Endothelial cell of umbilical vein (primary cell): ENCODE results near the gene OR2Y1. TPM values are rescaled to one million over a fixed set of nuclear protein-coding genes. Genes with fewer than 3 reads are reported as not detected.
"Not testable (repeated sequence)": the region's sequence is repeated elsewhere in the genome, so short reads cannot be mapped to it uniquely, and the experiment has no call there.

Experiments
- BruUV-seq: library from RNA; stranded (reverse); fragments of 400-500 nt; replicated peaks from 2 replicates; lab custom pipeline; 2021; lab: Mats Ljungman, UMichigan
- CTCF ChIA-PET: fragments of 300-600, 350-600 bp; sonication (Branson Sonifier 250); formaldehyde crosslinking; loops from one replicate; lab custom pipeline; 2021; ENCODE audit warnings: antibody characterized with exemption, inconsistent platforms; lab: Charles Lee
- POLR2A ChIA-PET: fragments of 300-600, 350-600 bp; sonication (Branson Sonifier 250); formaldehyde crosslinking; loops from one replicate; lab custom pipeline; 2021; ENCODE audit warnings: antibody characterized with exemption, inconsistent platforms; lab: Charles Lee
- DNase-seq: peaks from one replicate; pipeline ENCODE4 v3.0.0-alpha.2; 2011; ENCODE audit warnings: low read depth, low spot score
- FAIRE-seq: peaks from 2 replicates; lab custom pipeline; 2011; peaks lifted over from hg19 to GRCh38; lab: Jason Lieb, UNC
- H2AFZ ChIP-seq: 2 replicates; pipeline ENCODE4 v1.6.0; 2012; ENCODE audit warnings: low read depth, low read length, control low read depth, inconsistent platforms
- H3K27ac ChIP-seq: 2 replicates; pipeline ENCODE4 v1.5.1; 2011; ENCODE audit warnings: low read depth, mild to moderate bottlenecking, control low read depth, low read length, moderate library complexity; ENCODE audit not compliant: insufficient read depth
- H3K27me3 ChIP-seq, 2 experiments: 2 replicates each; pipeline versions ENCODE4 v1.6.0 to v1.6.1; 2011; ENCODE audit warnings: low read length in 2 of 2, mixed read lengths in 1 of 2; ENCODE audit not compliant: control insufficient read depth in 2 of 2, insufficient read depth in 2 of 2
- H3K36me3 ChIP-seq, 2 experiments: 2 replicates in 1 of 2; 3 replicates in 1 of 2; pipeline ENCODE4 v1.5.1; 2011; ENCODE audit warnings: low read length in 2 of 2, mild to moderate bottlenecking in 1 of 2, moderate library complexity in 1 of 2; ENCODE audit not compliant: control insufficient read depth in 2 of 2, insufficient read depth in 2 of 2; ENCODE audit errors: extremely low read depth in 1 of 2
- H3K4me1 ChIP-seq: 3 replicates; pipeline ENCODE4 v1.5.1; 2011; ENCODE audit warnings: mild to moderate bottlenecking, low read length; ENCODE audit not compliant: control insufficient read depth, insufficient read depth; ENCODE audit errors: extremely low read depth
- H3K4me2 ChIP-seq: 2 replicates; pipeline ENCODE4 v1.6.1; 2011; ENCODE audit warnings: low read length, control low read depth, mixed read lengths; ENCODE audit not compliant: insufficient read depth
- H3K4me3 ChIP-seq, 3 experiments: fragments of 200-600 bp in 1 of 3; sonication (generic), shearing (Covaris generic) in 1 of 3; replicated peaks in 1 of 3; 2 replicates each; pipeline ENCODE4 v1.5.1; 2011 to 2016; ENCODE audit warnings: control low read depth in 3 of 3, low read length in 3 of 3, mild to moderate bottlenecking in 2 of 3, inconsistent platforms in 1 of 3, low read depth in 1 of 3, moderate library complexity in 1 of 3; ENCODE audit not compliant: insufficient read depth in 1 of 3
- H3K79me2 ChIP-seq: 2 replicates; pipeline ENCODE4 v1.6.0; 2012; ENCODE audit warnings: low read length, inconsistent platforms; ENCODE audit not compliant: control insufficient read depth, insufficient read depth
- H3K9ac ChIP-seq: replicated peaks from 2 replicates; pipeline ENCODE3; 2011; ENCODE audit warnings: low read length, control low read depth; ENCODE audit not compliant: insufficient read depth; ENCODE audit errors: extremely low read depth
- H3K9me1 ChIP-seq: replicated peaks from 3 replicates; pipeline ENCODE4 v1.6.0; 2011; ENCODE audit warnings: mild to moderate bottlenecking, low read length; ENCODE audit not compliant: control insufficient read depth, insufficient read depth; ENCODE audit errors: extremely low read depth
- H3K9me3 ChIP-seq: replicated peaks from 2 replicates; pipeline ENCODE4 v1.5.1; 2012; ENCODE audit warnings: low read length, inconsistent platforms; ENCODE audit not compliant: control insufficient read depth, insufficient read depth
- H4K20me1 ChIP-seq: replicated peaks from 2 replicates; pipeline ENCODE3; 2011; ENCODE audit warnings: mild to moderate bottlenecking, low read length; ENCODE audit not compliant: control insufficient read depth, insufficient read depth; ENCODE audit errors: extremely low read depth
- EZH2 ChIP-seq: IDR thresholded peaks from 2 replicates; pipeline ENCODE4 v1.6.1; 2012; ENCODE audit warnings: borderline replicate concordance, low read depth, mild to moderate bottlenecking, moderate library complexity, low read length, inconsistent platforms; ENCODE audit not compliant: severe bottlenecking
- GATA2 ChIP-seq: IDR thresholded peaks from 2 replicates; pipeline ENCODE4 v1.7.0; 2011; ENCODE audit warnings: low read depth, mild to moderate bottlenecking, moderate library complexity, mixed read lengths, low read length; ENCODE audit not compliant: insufficient read length, insufficient read depth
- MYC ChIP-seq: IDR thresholded peaks from one replicate; pipeline ENCODE4 v1.6.1; 2011; ENCODE audit warnings: mild to moderate bottlenecking, low read depth, low read length
- POLR2A ChIP-seq: IDR thresholded peaks from 2 replicates; pipeline ENCODE4 v1.6.1; 2012; ENCODE audit warnings: low read depth, mild to moderate bottlenecking, control low read depth, low read length
- POLR2AphosphoS5 ChIP-seq: IDR thresholded peaks from 2 replicates; pipeline ENCODE4 v1.6.1; 2012; ENCODE audit warnings: low read depth, mild to moderate bottlenecking, control low read depth, low read length, moderate library complexity; ENCODE audit not compliant: insufficient read depth
- dilution Hi-C: fragments of 300-500 bp; cut with MboI; formaldehyde crosslinking; loops from one replicate; pipeline ENCODE4 v1.15.0; 2019; ENCODE audit warnings: low sequenced_read_pairs; ENCODE audit not compliant: extremely low pct_ligation_motif_present
- intact Hi-C: fragments of 100-400 bp; cut with micrococcal nuclease; formaldehyde crosslinking; loops from one replicate; pipeline ENCODE4 v1.10.0; 2022
- polyA plus RNA-seq, 4 experiments: library from polyadenylated mRNA; depleted of rRNA in 3 of 4; stranded (reverse) in 3 of 4; unstranded in 1 of 4; fragments of >200 nt; gene quantifications; 2 replicates each; pipeline versions ENCODE4 v1.2.1 to v1.2.3, GENCODE V29; 2011 to 2012; ENCODE audit warnings: missing spikeins in 1 of 4
- total RNA-seq: library from RNA; stranded (reverse); gene quantifications from 2 replicates; pipeline ENCODE4 v1.2.3, GENCODE V29; 2021
- TF ChIP-seq, protein P1 (sequence below): IDR thresholded peaks from 2 replicates; pipeline ENCODE4 v1.6.1; 2011; ENCODE audit not compliant: insufficient read depth, insufficient read length

OR2Y1 gene
- total and polyA plus RNA-seq, 2 donors (not counting 3 experiments of a cell fraction or from before 2014, with no cell fraction given), result not detected

DNA sequence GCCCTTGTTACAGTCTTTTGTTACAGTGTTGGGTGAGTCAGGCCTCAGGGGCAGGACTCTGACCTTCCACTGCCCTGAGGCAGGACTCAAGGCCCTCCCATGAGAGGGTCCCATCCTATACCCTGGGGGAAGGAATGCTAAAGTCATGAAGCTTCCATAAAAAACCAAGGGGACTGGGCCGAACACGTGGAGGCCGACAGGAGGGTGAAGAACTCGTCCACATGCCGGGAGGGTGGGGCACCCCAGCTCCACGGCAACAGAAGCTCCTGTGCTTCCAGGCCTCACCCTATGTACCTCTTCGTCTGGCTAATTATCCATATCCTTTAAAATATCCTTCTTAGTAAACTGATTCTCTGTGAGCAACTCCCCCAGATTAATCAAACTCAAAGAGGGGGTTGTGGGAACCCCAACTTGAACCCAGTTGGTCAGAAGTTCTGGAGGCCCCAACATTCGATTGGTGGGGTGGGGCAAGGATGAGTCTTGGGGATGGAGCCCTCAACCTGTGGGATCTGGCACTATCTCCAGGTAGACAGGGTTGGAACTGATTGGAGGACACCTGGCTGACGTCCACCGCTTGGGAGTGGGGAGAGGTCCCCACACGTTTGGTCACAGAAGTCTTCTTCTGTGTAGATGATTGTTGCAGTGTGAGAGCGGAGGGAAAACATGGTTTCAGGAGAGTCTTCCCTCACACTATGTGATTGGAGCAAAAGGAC, 43.6 kb upstream of the OR2Y1 start:
- DNase-seq (no peak), FAIRE-seq (no peak)
- no peaks in the 10 kb centered on the region for H3K79me2 ChIP-seq
- no peak overlapping the region for H3K4me2 ChIP-seq
- no peaks in the 10 kb centered on the region for H3K9me1 ChIP-seq
- POLR2A ChIA-PET, result no interaction called here
- no peak overlapping the region for H2AFZ ChIP-seq
- H4K20me1 ChIP-seq, result no peaks in the 10 kb centered on the region
- peaks cover 34% of the 10 kb centered on the region for H3K4me1 ChIP-seq
- no peaks in the 10 kb centered on the region for H3K9me3 ChIP-seq
- no TSS peak for BruUV-seq
- CTCF ChIA-PET, result interaction anchor here (1.3 to 5.0 kb wide), 6 partner anchors 11 to 389 kb away, joined by 3 to 53 read pairs (median 12); no protein-coding TSS in a partner anchor
- no peaks in the 10 kb centered on the region for H3K27me3 ChIP-seq
- H3K9ac ChIP-seq, result no peak overlapping the region
- H3K27ac ChIP-seq, result no peak overlapping the region
- H3K36me3 ChIP-seq, result no peaks in the 10 kb centered on the region
- dilution Hi-C loops, result no loop called here
- TF ChIP-seq MYC (no peak), GATA2 (no peak), EZH2 (no peak), POLR2A (no peak)
- TF ChIP-seq, protein P1, sequence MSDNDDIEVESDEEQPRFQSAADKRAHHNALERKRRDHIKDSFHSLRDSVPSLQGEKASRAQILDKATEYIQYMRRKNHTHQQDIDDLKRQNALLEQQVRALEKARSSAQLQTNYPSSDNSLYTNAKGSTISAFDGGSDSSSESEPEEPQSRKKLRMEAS, result no peak
- no peak overlapping the region for H3K4me3 ChIP-seq
- intact Hi-C loops, result loop anchor here (1.0 to 10.0 kb wide), 5 partner anchors 86 to 401 kb away; no protein-coding TSS in a partner anchor

DNA sequence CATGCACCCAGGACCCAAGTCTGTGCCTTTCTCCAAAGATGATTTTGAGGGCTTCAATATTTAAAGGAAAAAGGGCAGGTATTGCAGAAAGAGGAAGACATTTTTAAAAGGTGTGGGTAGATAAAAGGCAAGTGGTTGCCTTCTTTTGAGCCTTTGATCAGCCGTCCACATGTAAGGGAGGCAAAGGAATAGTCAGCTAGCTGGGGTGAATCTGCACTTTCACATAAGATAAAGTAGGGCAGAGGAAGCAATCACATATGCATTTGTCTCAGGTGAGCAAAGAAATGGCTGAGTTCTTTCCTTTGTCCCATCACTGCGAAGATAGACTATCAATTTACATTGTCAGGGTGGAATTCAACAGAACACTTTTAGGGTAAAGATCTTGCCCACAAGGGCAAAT, 42.9 kb upstream of the OR2Y1 start:
- TF ChIP-seq MYC, result no peak
- no peak for TF ChIP-seq POLR2AphosphoS5
- no peaks in the 10 kb centered on the region for H3K27me3 ChIP-seq
- intact Hi-C loops, result loop anchor here (10.0 kb wide), 1 partner anchor 302 kb away; no protein-coding TSS in a partner anchor
- no peak overlapping the region for H3K4me3 ChIP-seq
- H3K4me2 ChIP-seq, result no peak overlapping the region
- no TSS peak for BruUV-seq
- no peaks in the 10 kb centered on the region for H3K36me3 ChIP-seq
- H3K9me3 ChIP-seq, result no peaks in the 10 kb centered on the region
- peaks cover 30% of the 10 kb centered on the region for H3K4me1 ChIP-seq
- H3K79me2 ChIP-seq, result no peaks in the 10 kb centered on the region
- no peak overlapping the region for H3K27ac ChIP-seq
- dilution Hi-C loops, result no loop called here
- CTCF ChIA-PET, result interaction anchor here (1.1 to 5.0 kb wide), 4 partner anchors 12 to 87 kb away, joined by 3 to 53 read pairs (median 7); no protein-coding TSS in a partner anchor
- POLR2A ChIA-PET, result no interaction called here
- no peak overlapping the region for H3K9ac ChIP-seq
- DNase-seq, result no peak
- no peak for FAIRE-seq
- H3K9me1 ChIP-seq, result no peaks in the 10 kb centered on the region
- no peaks in the 10 kb centered on the region for H4K20me1 ChIP-seq
- H2AFZ ChIP-seq, result no peak overlapping the region

DNA sequence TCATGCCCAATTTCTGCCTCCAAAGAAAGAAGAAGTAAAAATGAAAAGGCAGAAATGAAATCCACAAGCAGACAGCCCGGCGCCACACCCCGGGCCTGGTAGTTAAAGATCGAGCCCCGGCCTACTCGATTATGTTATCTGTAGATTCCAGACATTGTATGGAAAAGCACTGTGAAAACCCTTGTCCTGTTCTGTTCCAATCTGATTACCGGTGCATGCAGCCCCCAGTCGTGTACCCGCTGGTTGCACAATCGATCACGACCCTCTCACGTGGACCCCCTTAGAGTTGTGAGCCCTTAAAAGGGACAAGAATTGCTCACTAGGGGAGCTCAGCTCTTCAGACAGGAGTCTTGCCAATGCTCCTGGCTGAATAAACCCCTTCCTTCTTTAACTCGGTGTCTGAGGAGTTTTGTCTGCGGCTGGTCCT, 42.1 kb upstream of the OR2Y1 start:
- H3K9me1 ChIP-seq, H3K27me3 ChIP-seq, BruUV-seq, H3K4me3 ChIP-seq, H3K27ac ChIP-seq, H3K9ac ChIP-seq, DNase-seq, FAIRE-seq, H3K9me3 ChIP-seq, H4K20me1 ChIP-seq, POLR2A ChIA-PET, dilution Hi-C loops, H3K36me3 ChIP-seq, H3K79me2 ChIP-seq, H3K4me2 ChIP-seq, H2AFZ ChIP-seq: not testable (repeated sequence)
- intact Hi-C loops, result loop anchor here (10.0 kb wide), 1 partner anchor 303 kb away; no protein-coding TSS in a partner anchor
- H3K4me1 ChIP-seq, result peaks cover 22% of the 10 kb centered on the region
- CTCF ChIA-PET, result interaction anchor here (1.1 to 5.0 kb wide), 3 partner anchors 63 to 88 kb away, joined by 3 to 53 read pairs (median 4); no protein-coding TSS in a partner anchor
